ENCODE results near the gene CX3CL1.

The CX3CL1 gene

GRCh38 chr16:57403965-57404817 lies 31.9 kb downstream of the CX3CL1 start, which contains the start of gene CCL17:
Gene CCL17, plus strand, starts transcription at chr16:57404767. Its CDS starts 9,166 bp downstream, at chr16:57413933.
- DNase-seq, result peak in 15 of 58 donors; percentile 17 to 80 (median 43)

DNA sequence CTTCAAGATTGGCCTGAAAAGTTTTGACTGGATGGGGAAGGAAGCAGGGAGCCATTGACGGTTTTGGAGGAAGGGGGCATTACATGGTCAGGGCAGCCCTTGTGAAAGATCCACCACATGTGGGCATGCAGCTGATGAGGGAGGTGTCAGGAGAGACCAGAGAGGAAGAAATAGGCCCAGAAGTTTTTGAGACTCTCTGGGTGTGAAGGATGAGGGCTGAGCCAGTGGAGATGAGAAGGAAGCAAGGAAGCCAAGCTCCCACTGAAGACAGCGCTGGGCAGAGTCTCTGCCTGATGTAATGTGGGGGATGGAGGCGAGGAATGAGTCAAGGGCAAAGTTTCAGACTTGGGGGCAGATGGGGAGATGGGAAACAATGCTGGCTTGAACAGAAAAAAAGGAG lies 32.8 kb downstream of the CX3CL1 start:
- DNase-seq, result no peak

- no peak for DNase-seq
Observed at GRCh38 chr16:57406881-57407280, 34.6 kb downstream of the CX3CL1 start.

- DNase-seq, result no peak
Observed at GRCh38 chr16:57407521-57408353, 35.4 kb downstream of the CX3CL1 start.

DNA sequence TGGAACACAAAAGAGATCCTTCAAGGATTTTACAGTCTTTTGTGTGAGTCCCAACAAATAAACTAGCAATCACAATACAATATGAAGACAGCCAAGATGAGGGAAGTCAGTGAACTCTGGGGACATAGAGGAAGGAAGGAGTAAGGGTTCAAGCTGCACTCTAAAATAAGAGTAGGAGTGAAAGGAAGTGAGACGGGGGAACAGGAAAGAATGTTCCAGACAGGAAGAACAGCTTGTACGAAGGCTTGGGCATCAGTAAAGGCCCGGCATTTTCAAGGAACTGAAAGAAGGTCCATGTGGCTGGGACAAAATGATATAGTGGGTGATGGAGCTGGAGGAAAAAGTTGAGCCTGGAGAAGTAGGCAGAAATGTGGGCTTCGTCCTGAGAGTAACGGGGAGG lies 36.8 kb downstream of the CX3CL1 start:
- DNase-seq, result peak in 2 of 58 donors; percentile 8 to 37

- DNase-seq, result no peak
Observed at GRCh38 chr16:57409870-57410587, 37.7 kb downstream of the CX3CL1 start.

DNA sequence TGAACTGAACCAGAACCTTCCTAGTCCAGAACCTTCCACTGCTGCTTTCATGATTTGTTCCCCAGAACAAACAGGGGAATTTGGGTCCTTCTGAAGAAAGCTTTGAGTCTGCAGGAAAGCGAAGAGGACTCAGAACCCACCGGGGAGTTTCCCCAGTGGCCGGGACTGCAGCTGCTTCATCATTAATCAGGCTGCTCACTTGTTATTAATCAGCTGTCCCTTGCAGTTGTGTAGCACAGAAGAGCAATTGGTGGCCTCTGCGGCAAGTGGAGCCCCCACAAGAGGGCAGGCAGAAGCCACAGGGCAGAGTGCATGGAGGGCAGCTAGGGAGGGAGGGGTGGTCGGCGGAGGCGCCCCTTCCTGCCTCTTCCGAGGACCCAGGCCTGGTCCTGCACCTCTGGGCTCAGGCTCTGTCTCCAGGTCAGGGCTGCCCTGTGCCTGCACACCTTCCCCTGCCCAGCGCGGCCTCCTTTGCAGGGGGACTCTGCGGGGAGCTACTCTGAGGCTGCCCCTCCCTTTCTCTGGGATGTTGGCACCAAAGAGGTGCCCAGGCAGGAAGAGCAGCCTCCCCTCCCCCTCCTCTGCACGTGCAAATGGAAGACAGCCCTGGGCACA lies 39.2 kb downstream of the CX3CL1 start:
- no peak for DNase-seq

DNA sequence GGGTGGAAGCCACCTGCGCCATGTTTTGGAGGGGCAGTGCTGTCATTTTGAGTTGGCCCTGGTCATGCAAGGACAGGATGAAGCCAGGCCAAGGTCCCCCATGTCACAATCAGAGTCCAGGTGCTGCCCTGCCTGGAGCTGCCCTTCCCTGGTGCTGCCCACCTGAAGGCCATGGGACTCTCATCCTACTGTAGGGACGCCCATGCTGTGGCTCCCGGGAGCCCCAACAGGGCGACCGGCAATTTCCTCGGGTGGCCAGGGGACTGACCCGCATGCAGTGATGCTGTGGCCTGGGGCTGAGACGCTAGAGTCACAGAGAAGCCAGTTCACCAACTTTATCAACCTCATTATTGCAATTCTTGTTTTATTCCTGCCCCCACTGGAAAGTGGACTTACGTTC lies 40.3 kb downstream of the CX3CL1 start:
- DNase-seq, result no peak

GRCh38 chr16:57413301-57413730 lies 41.0 kb downstream of the CX3CL1 start:
- no peak for DNase-seq

DNA sequence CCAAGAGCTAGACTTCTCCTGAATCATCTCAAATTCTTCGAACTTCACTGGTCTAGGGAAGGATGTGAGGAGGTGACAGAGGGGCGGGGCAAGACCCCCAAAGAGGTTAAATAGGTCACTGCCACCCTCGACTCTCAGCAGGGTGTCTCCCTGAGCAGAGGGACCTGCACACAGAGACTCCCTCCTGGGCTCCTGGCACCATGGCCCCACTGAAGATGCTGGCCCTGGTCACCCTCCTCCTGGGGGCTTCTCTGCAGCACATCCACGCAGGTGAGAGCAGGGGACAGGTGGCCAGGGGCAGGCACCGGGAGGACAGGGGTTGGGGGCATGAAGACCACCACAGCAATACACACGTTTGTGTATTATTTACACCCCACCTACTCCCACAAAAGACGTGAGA lies 41.4 kb downstream of the CX3CL1 start:
- no peak for DNase-seq

GRCh38 chr16:57416084-57416483 lies 43.8 kb downstream of the CX3CL1 start:
- DNase-seq, result no peak

- DNase-seq, result no peak
Observed at GRCh38 chr16:57419506-57419905, 47.2 kb downstream of the CX3CL1 start.

- DNase-seq, result peak in 1 of 58 donors; percentile 22
Observed at GRCh38 chr16:57422026-57422944, 50.0 kb downstream of the CX3CL1 start.

DNA sequence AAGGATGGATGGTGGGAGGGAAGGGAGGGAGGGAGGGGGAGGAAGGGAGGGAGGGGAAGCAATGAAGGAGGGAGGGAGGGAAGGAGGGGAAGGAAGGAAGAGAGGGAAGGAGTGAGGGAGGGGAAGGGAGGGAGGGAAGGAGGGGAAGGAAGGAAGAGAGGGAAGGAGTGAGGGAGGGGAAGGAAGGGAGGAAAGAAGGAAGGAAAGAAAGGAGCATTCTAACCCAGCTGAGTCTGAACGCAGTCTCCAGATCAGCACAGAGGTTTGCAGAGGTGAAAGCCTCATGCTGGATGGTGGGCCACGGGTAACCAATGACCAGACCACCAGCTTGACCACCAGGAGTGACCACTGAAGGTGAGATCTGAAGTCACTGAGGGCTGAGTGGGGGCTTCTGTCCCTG lies 50.9 kb downstream of the CX3CL1 start:
- no peak for DNase-seq

DNA sequence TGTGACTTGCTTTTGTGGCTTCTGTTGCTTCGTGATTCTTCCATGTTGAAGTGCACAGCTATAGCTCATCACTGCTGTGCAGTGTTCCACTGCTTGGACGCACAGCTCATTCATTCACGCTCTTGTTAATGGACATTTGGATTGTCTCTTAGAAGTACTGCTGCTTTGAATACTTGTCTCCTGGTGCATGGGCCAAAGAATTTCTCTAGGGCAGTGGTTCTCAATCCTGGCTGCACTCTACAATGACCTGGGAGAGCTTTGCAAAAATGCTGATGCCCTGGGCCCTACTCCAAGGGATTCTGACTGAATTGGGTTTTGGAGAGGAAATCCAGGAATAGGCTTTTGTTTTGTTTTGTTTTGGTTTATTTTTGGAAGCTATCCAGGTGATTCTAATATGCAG lies 52.3 kb downstream of the CX3CL1 start:
- peak in 1 of 58 donors; percentile 11 for DNase-seq

DNA sequence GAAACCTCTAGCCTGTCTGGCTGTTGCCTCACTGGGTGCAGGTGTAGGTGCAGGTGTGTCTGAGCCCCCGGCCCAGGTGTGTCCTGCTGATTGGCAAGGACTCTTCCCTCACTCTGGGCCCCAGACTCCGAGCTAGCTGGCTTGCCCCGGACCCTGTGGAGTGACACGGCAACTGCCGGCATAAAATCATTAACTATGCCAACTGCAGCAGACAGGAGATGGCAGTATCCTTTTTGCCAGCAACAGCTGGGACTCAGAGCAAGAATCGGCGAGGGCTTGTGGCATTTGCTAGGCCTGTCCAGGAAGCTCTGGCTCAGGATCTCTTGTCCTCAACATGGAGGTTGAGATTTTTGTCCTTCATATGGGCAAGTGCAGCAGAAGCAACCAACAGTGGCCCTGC lies 54.1 kb downstream of the CX3CL1 start:
- DNase-seq, result no peak

DNA sequence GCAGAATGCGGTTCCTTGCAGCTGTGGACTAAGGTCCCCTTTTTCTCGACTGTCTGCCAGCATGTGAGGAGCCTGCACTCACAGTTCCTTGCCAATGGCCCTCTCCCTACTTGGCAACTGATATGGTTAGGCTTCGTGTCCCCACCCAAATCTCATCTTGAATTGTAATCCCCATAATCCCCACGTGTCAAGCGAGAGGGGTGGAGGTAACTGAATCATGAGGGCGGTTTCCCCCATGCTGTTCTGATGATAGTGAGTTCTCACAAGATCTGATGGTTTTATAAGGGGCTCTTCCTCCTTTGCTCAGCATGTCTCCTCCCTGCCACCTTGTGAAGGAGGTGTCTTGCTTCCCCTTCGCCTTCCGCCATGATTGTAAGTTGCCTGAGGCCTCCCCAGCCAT lies 55.0 kb downstream of the CX3CL1 start:
- DNase-seq, result no peak

GRCh38 chr16:57427824-57428223 lies 55.5 kb downstream of the CX3CL1 start:
- DNase-seq, result no peak

DNA sequence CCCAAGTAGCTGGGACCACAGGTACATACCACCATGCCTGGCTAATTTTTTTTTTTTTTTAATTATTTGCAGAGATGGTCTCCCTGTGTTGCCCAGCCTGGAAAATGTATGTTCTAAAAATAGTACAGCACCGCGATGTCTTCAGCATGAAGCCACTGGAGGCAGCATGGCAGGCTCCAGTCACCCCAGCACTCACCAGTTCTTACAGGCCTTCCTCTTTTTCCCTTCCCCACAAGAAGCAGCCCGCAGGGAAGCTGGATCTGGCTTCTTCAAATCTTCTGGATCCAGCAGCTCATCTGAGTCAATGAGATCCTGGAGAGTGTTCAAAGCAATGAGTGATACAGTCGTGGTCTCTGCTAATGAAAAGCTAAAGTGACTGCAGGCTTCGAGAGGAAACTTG lies 58.7 kb downstream of the CX3CL1 start:
- DNase-seq, result no peak

DNA sequence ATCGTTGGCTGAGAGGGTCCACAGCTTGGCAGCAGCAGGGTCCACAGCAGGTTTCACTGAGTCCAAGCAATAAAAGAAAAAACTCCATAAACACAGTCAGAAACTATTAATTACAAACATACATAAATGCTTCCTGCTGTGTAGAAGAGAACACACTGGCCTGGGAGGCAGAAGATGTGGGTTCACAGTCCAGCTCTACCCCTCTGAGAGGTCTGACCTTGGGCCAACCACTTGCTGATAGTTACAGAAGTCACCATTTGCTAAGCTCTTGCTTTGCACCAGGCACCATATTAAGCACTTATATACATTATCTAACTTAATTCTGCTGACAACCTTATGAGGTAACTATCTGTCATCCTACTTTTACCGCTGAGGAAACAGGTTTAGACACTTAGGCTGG lies 60.2 kb downstream of the CX3CL1 start:
- DNase-seq, result no peak
